SKM-1 treated with dmso at 0.1 percent for 144 hours (cell line): ENCODE data around the gene ZNF319.
A peak's percentile ranks its signal among the peaks of the same experiment; 100 is the strongest.

Source experiments
- DNase-seq: peaks from one replicate; lab custom pipeline; 2025; ENCODE audit not compliant: unreplicated experiment; lab: John Stamatoyannopoulos, UW

ZNF319 gene

DNA sequence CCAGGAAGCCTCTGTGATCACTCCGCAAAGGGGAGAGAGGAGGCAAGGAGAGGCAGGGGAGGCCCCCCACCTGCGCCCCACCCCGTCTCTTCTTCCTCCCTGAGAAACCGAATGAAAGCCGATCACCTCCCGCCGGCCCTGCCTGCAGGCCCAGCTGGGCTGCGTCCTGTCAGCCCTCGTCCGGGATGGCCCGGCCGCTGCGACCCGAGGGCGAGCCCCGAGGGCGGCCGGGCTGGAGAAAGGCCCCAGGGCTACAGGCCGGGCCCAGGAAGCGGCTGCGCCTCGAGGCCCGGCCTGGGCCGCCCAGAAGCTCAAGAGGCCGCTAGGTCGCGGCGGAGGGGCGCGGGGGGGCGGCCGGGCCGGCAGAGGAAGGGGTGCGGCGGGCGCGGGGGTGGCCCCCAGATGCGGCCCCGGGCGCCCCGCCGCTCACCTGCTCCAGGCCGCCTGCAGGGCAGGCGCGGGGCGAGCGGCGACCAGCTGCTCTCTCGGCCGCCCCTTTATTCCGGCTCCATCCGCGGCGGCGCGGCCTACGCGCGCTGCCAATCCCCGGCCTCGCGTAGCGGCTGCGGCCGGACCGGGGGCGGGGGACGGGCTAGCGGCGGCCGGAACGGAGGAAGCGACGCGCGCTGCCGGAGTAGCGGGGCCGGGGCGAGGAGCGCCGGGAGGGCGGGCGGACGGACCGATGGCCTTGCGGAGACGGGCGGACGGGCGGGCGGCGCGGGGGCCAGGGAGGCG lies at the start of gene ZNF319:
Gene ZNF319 (minus strand): TSS at position 702 of the 735 bp plus-strand sequence. CDS start 2,407 bp downstream, outside the sequence.
- DNase-seq, result peak; percentile 32

DNA sequence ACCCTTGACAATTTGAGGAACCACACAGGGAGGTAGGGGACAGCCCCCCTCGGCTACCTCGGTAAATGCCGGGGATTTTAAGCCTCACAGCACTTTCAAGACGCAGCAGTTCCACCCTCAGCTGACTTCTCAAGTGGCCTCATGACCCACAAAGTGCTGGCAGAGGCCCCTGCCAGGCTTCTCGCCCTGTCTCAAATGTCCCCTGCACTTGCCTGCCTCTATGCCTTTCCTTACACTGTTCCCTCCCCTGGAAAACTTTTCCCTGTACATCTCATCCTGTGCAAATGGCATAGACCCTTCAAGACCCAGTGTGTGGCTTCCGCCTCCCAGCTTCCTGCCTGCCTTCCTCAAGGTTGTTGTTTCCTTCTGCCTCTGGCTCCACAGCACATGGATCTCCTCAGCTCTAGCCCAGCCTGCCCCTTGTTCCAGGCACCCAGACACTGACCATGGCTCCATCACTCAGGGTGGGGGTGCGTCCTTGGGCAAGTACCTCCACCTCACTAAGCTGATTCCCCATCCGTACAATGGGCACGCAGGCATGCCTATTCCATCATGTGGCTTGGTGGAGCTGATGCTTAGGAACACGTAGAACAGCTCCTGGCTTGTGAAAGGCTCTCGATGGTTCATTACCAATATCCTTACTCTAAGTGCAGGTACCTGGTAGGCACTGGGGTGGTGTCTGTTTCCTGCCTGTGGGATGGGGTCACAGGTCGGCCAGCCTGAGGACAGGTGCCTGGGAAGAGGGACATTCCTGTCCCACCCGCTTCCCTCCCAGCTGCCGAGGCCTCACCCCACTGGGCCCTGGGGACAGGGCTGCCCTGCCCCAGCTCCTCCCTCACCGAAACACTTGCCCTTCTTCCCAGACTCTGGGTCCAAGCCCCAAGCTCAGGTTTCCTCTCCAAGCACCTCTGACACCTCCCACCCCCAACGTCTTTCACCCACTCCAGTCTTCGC lies 49.0 kb upstream of the ZNF319 start:
- DNase-seq, result no peak

DNA sequence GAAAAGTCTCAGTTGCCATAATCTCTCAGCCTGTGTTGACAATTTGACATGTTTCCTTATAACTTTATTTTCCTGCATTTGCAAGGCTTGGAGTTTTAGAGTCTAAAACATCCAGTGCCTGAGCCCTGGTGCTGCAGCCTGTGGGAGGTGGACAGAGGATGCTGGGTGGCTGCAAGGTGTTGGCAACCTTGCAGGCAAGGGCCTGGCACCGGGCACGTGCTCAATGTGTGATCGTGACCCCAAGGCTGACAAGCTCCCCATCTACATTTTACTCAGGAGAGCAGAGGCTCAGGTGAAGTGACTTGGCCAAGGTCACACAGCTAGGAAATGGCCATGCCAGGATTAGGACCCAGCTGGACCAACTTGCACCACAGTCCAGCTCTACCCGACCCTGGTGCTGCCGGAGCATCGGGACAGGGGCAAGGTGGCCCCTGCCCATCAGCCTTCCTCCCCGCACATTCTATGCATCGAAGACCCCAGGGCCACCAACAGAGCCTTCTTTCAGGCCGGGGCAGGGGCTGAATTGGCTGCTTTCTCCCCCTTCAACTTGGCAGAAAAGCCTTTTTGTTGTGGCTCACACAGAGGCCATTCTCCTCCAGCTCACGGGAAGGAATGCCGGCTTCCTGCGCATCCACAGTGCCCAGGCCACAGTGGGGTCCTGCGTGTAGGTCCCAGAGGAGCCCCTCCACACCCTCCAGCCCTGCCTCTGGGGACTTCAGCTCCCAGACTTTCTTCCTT lies 48.2 kb upstream of the ZNF319 start:
- DNase-seq, result no peak

DNA sequence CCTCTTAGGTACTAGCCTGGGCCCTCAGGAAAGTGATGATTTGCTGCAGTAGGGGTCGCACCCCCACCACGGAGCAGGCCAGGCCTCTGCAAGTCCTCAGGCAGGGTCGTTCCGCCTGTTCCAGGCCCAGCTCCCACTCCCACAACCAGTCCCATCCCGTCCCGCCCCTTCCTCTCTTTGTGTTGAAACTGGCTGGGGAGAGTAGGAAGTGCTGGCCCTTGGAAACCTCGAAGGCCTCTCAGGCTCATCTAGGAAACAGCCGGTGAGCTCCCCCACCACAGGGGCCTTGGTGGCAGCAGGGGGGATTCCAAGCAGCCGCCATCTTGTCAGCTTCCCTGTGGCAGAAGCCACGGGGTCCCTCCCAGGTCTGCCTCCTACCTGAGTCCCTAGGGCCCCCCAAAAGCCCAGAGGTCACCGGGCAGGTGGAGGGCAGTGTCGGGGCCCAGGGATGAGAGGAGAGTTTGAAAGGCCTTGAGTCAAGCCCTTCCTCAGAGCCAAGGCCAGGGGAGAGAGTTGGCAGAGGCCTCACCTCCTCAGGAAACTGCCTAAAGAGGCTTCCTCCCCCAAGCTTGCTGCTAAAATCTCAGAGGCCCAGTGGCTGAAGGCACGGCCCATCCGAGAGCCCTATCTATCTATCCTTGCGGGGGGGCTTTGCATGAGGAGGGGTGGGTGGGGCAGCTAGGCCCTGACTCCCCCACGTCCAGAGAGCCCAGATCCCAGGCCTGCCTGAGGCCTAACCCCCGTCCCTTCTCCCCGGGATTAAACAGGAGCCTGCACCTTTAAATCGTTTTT lies 47.3 kb upstream of the ZNF319 start:
- no peak for DNase-seq

DNA sequence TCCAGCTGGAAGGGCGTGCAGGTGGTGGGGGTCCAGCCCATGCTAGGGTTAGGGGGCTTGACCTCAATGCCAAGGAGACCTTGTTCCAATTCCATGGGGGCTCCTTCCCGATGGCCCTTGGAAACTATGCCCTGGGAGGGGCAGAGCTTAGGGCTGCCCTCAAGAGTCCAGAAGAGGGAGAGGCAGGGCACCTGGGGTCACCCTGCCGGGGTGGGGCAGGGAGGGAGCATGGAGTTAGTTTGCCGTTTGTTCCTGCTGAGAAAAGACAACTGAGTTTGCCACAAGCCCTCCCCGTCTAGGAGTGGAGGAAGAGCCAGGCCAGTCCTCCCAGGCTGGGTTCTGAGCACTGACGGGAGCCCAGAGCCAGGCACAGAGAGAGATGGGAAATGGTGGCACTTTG lies 46.5 kb upstream of the ZNF319 start:
- DNase-seq, result no peak

DNA sequence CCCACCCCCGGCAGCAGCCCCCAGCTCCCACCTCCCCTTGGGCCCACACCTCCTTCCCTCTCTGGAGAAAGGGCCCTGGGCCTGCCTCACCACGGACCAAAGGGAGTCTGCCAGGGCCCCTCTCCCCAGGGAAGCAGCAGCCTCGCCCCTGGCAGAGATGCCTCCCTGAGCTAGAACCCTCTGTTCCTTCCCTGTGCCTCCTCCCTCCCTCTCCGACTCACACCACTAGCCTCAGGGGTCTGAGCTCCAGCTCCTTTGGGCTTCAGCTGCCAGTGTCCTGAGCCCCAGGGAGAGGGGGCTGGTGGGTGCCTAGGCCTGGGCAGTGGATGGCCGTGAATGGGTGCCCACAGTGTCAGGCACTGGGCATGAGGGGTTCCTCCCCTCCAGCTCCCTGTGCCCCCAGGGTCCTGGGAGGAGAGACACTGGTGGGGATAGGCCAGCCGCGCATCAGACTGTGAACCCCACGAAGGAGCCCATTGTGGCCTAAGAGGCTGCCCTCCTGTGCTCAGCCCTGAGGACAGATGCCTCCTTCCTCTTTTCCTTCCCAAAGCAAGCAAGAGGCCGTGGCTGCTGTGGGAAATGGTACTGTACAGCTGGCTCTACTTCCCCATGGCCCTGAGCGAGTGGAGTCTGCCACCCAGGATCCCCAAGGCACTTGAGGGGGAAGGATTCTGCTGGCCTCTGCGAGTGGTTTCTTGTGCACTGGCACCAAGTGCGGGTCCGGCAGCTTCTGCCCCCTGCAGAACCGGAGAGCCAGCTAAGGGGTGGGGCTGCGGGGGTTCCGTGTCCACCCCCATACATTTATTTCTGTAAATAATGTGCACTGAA lies 45.8 kb upstream of the ZNF319 start:
- peak; percentile 86 for DNase-seq

DNA sequence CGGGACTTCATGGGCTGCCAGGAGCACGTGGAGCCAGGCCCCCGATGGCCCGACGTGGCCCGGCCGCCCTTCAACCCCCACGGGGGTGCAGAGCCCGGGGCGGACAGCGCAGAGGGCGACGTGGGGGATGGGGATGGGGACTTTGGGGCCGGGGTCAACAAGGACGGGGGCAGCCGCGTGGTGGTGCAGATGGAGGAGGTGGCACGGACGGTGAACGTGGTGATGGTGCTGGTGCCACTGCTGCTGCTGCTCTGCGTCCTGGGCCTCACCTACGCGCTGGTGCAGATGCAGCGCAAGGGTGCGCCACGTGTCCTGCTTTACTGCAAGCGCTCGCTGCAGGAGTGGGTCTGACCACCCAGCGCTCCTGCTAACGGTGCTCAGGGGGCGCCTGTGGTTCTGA lies 44.6 kb upstream of the ZNF319 start:
- DNase-seq, result no peak

DNA sequence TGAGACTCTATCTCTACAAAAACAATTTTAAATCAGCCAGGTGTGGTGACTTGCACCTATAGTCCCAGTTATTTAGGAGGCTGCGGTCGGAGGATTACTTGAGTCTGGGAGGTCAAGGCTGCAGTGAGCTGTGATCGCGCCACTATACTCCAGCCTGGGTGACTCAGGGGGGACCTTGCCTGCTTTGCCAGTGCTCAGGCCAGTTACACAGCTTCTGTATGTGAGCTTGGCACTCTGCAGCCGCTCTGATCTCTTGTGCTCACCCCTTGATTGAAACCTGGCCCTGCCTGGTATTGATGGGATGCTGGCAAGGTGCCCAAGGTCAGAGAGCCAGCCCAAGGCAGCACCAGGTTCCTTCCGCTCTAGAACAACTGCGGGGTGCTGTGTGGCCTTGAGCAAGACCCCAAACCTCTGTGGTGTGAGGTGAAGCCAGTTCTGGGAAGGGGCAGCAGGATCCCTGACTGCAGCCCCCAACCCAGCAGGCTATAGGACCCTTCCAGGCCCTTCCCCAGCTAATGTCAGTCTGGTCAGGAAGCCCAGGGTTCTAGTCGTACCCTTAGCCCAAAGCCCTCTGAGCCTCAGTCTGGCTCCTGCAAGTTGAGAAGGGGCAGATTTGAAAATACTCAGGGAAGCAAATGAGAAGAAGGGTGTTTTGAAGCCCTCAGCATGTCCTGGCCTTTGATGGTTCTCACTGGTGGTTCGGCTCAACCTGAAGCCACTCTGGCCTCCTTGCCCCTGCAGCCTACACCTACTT lies 44.0 kb upstream of the ZNF319 start:
- DNase-seq, result no peak

DNA sequence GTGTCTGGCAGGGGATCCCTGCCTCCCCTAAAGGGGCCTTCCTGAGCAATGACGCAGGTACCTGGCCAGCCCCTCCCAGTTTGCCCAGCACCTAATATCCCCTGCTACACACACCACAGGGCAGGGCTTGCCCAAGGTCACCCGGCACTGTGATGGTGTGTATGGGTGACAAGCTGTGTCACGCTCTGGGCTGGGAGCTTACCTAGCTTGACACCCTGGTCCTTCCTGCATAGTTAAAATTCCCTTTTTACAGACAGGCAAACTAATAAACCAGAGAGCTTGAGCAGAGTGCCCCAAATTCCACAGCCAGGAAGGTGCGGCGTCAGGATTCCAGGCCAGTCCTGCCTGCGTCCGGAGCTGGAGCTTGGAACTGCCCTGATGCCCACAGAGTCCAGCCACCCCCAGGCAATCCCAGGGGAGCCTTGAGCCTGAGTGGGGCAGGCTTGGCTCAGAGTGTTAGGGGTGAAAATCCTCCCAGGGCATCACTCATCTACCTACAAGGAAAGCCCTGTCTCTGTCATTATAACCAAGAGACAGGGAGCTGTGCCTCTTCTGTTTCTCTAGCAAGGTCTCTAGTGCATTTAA lies 43.2 kb upstream of the ZNF319 start:
- DNase-seq, result no peak

DNA sequence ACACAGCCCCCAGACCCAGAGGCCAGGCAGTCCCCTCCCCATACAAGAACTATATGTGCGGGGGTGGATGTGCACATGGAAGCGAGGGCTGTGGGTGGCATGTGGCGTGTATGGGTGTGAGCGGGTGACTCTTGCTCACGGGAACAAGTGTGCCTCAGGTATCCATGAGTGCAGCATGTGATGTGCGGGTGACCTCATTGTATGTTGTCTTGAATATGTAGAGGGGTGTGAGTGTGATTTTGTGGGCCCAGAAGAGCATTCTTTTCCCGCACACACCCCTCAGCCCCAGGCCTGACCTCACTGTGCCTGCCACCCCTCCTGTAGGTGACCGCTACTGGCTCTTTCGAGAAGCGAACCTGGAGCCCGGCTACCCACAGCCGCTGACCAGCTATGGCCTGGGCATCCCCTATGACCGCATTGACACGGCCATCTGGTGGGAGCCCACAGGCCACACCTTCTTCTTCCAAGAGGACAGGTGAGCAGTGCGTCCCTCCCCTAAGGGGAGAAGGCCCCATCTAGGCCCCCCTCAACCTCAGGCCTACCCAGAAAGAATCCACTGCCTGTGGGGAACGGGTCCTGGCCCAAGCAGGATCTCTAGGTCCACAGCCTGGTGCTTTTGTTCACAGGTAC lies 42.5 kb upstream of the ZNF319 start:
- no peak for DNase-seq

DNA sequence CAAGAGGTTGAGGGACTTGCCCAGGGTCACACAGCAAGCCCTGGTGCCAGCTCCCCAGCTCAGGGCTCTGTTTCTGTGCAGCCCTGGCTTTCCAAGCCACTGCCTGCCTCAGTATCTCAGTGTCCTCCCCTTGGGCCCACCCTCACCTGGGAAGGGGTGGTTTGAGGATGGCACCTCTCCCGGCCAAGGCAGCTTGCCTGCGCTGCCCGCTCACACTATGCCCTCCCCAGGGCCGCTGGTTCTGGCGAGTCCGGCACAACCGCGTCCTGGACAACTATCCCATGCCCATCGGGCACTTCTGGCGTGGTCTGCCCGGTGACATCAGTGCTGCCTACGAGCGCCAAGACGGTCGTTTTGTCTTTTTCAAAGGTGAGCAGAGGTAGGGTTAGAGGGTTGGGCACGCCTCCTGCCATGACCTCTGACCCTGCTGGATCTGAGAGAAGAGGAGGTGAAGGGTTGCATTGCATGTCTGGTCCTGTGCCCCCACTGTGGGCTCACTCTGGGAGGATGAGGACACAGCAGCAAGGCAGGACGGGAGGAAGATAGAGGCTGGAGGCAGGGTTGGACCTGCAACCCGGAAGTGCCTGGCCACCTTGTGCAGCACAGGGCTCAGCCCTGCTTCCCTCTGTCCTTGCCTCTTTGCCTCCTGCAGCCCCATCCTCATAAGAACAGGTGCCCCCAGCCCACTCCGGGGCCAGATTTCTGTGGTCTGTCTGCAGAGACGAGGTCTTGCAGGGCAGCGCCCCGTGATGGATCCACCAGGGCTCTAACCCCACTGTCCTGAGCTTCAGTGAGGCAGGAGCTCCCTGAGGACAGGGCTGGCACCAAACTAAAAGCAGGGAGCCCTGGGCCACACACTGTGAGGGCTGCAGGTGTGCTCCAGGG lies 41.8 kb upstream of the ZNF319 start:
- no peak for DNase-seq

DNA sequence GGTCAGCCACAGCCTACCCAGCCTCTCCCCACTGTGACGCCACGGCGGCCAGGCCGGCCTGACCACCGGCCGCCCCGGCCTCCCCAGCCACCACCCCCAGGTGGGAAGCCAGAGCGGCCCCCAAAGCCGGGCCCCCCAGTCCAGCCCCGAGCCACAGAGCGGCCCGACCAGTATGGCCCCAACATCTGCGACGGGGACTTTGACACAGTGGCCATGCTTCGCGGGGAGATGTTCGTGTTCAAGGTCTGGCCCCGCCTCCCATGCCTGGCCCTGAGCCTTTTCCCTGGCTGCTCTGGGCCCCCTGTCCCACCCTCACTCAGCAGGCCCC lies 41.1 kb upstream of the ZNF319 start:
- no peak for DNase-seq

DNA sequence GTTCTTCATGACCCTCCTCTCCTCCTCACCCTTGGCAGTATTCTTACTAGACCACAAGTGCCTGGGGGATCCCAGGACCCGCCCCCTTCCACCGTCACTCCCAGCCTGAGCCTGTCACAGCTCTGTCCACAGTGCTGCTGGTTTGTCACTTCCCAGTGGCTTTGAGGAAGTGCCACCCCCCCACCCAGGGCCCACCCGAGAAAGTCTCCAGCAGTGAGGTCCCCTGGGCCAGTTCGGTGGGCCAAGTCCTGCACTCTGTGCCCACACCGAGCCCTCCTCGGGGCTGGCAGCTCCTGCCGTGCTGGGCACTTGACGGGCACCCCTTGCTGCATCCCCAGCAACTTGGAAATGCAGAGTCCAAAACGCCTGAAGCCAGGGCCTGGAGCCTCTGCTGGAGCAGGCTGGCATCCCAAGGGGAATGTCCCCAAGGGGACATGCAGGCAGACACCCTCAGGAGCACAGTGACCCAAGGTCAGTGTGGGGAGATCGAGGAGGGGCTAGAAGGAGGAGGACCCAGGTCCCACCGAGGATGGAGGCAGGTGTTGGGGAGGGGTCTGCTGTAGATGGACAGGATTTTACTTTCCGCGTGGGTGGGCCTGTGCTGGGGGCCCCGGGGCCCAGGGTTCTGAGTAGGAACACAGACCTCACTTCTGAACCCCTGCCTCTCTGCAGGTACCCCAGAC lies 40.6 kb upstream of the ZNF319 start:
- no peak for DNase-seq

DNA sequence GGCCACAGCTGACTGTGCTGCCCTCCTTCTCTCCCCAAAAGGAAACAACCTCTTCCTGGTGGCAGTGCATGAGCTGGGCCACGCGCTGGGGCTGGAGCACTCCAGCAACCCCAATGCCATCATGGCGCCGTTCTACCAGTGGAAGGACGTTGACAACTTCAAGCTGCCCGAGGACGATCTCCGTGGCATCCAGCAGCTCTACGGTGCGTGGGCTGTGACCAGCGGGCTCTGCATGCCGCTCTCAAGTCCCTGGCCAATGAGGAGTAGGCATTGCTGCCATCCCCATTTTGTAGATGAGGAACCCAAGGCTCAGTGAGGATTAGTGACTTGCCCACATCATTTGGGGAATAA lies 40.0 kb upstream of the ZNF319 start:
- DNase-seq, result no peak

DNA sequence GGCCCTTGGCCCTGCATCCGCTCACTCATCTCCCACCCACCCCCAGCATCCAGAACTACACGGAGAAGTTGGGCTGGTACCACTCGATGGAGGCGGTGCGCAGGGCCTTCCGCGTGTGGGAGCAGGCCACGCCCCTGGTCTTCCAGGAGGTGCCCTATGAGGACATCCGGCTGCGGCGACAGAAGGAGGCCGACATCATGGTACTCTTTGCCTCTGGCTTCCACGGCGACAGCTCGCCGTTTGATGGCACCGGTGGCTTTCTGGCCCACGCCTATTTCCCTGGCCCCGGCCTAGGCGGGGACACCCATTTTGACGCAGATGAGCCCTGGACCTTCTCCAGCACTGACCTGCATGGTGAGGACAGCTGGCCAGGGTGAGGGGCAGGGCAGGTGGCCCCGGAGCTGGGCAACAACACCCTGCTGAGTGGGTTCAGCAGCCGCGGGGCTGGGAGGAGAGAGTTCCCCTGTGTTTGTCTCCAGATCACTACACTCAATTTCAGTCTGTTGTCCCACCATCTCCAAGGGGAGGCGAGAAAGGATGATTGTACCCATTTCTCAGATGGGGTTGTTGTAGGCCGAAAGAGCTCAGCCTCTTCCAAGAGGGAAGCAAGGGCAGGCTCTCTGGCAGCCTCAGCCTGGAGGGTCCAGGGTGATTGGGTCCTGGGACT lies 39.5 kb upstream of the ZNF319 start:
- DNase-seq, result no peak

DNA sequence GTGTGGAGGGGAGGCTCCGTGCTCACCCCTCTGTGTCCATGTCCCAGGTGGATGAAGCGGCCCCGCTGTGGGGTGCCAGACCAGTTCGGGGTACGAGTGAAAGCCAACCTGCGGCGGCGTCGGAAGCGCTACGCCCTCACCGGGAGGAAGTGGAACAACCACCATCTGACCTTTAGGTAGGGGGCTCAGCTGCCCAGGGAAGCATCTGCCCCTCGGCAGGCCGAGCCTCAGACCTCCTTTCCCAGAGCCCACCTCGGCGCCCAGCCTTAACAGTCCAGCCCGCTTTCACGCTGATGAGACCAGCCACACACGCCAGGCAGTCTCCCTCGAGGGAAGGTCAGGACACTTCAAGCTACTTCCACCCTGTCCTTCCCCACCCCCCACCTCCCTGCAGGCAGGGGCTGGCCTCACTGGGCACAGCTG lies 37.8 kb upstream of the ZNF319 start:
- DNase-seq, result no peak
